Occipital lobe (tissue), 2 donors: Measurements from ENCODE around the gene FNIP2. TPM values are rescaled to one million over a fixed set of nuclear protein-coding genes. Genes with fewer than 3 reads are reported as not detected.

Experiments
- DNase-seq: peaks from one replicate; lab custom pipeline; 2025; lab: John Stamatoyannopoulos, UW
- total RNA-seq: library from RNA; depleted of rRNA; stranded (reverse); fragments of >200 nt; gene quantifications from one replicate; pipeline ENCODE4 v1.2.3, GENCODE V29; 2014

Gene FNIP2
- total RNA-seq, 1 donor from 2014 or later, result 66.6 TPM

DNA sequence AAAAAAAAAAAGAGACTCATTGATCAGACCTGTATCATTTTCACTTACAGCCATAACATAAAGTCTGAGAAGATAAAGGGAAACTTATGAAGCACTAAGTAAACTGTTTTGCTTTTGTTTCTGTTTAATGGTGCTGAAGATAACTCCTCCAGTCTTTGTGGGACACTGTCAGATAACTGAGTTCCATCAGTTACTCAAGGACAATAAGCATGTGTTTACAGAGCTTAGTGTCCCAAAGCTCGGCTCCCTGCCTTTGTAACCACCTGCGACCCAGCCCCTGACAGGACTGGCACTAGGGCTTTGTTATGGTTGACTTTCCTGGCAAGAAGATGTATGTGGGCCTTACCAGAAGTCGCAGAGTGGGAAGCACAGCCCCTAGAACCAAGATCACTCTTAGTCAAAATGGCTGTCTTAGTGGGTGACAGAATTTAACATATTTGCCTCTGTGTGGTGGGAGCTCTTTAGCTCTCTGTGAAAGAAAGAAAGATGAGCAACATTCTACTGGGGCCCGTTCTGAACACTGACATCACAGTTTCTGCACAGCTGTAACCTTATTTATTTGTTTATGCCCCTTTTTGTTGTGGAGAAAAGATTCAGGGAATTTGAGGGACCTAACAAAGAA is 68.1 kb downstream of the FNIP2 start:
- DNase-seq, result no peak

DNA sequence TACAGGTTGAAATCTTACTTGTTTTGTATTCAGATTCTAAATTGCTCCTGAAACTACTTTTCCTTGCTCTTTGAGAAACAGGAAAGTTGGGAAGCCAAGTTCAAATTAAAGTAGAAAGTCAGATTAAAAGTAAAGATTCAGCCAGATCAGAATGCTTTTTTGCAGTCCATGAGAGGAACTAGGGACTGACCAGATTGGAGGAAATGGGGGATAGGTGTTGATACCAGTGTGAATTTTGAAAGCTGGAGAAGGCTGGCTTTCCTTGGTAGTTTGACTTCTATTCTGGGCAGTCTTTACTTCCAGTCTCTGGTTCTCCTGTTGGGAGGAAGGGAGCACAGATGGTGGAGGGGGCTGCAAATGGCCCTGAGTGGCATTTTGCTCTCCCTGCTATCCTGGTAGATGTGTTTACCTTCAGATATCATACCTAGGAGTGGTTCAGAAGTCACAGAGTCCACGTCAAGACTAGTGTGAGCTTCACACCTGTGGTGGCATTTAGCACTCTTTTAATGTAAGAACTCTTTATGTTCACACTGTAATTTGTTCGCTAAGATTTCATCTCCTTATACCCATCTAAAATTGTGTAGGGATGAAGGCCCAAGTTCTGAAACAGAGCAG is 68.8 kb downstream of the FNIP2 start:
- DNase-seq, result no peak

DNA sequence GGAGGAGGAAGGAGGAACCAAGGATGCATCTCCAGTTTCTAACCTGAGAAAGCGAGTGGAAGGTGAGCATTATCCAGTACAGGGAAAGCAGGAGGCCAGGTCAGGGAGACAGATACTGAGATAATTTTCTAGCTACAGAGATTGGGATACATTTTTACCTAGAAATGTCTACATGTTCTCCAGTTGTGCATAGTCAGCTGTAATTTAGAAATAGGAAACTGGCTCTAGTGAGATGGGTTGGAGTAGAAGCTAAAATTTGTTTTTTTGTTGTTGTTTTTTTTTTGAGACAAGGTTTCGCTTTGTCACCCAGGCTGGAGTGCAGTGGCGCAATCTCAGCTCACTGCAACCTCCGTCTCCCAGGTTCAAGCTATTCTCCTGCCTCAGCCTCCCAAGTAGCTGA is 71.3 kb downstream of the FNIP2 start:
- no peak for DNase-seq

DNA sequence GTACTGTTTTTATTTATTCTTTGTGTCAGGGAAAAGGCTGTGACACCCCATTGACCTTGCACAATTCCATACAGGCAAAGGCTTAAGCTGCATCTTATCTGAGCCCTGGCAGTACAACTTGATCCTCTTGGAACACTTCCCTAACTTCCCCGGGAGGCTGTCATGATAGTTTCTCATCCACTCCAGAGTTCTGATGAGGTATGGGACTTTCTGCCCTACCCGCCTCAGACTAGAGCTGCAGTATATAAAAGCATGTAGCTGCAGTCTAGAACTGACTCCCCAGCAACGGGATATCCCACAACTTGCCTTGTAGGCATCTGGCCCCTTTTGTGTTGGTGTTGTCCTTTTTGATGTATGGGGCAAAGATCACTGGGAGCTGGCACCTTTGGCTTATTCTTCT is 72.7 kb downstream of the FNIP2 start:
- no peak for DNase-seq

DNA sequence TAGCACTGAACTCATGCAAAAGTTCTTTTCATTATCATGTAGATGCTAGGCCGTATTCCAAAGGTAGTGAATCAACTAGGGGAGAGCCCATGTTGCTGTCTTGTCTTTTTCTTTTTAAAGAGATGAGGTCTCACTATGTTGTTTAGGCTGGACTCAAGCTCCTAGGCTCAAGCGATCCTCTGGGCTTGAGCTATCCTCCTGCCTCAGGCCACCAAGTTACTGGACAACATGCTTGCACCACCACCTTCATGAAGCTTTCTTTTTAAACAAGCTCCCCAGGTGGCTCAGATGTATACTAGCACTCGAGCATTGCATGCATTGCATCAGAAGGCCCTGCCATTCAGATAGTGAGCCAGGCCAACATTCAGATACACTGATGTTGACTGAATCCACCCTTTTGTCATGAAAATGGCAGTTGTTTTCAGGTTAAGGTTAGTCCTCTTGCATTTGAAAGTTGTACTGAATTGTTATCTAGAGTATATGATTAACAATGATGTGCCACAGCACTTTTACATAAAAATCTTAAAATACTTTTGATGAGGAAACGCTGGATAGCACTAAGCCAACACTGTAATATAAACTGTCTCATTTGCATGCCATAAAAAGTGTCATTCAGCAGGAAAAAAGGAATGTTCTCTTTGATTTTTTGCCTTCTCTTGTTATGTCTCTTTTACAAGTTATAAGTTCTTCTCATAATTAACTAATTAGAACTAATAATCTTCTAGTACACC is 76.7 kb downstream of the FNIP2 start:
- no peak for DNase-seq

DNA sequence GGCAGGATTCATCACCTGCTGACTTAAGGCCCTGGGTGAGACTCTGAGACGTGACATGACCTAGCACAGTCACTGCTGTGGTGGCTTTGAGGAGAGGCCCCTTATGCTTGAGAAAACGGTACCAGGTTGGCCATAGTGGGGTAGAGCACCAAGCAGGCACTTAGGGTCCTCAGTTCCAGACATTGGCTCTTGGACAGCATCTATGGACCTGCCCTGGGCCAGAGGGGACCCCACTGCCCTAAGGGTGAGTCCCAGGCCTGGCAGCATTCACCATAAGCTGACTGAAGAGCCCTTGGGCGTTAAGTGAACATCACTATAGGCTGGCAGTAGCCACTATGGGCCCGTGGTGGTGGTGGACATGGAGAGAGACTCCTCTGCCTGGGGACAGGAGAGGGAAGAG is 78.7 kb downstream of the FNIP2 start:
- no peak for DNase-seq

DNA sequence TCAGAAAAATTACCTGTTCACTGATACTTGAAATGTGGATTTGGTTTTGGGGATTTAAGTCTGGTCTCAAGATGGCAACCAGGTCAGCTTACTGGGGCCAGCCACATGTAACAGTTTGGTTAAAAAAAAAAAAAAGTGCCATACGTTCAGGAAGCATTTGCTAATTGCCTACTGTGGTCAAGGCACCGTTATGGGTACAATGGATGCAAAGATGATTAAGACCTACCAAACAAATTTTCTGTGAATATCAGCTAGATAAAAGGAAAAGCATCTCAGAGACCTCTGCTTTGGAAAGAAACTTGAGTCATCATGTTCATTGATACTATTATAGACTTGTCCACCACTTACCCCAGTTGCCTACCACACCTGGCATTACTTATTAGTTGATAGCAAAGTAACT is 80.9 kb downstream of the FNIP2 start:
- no peak for DNase-seq

DNA sequence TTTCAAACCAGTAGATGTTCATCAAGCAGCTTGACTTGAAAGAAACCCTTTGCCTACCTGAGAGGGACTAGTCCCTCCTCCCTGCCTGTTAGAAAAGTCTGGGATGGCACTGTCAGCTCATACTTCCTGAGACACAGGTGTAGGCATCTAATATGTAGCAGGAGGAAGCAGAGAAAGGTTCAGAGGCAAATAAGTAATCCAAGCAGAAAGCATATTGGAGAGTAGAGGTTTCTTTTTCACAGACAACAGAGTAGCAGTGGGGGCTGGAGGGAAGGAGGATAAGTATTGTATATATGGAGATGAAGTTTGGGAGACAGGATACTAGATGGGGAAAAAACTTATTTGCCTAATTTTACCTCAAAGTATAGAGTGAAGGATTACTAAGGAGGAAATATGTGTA is 81.5 kb downstream of the FNIP2 start:
- no peak for DNase-seq

DNA sequence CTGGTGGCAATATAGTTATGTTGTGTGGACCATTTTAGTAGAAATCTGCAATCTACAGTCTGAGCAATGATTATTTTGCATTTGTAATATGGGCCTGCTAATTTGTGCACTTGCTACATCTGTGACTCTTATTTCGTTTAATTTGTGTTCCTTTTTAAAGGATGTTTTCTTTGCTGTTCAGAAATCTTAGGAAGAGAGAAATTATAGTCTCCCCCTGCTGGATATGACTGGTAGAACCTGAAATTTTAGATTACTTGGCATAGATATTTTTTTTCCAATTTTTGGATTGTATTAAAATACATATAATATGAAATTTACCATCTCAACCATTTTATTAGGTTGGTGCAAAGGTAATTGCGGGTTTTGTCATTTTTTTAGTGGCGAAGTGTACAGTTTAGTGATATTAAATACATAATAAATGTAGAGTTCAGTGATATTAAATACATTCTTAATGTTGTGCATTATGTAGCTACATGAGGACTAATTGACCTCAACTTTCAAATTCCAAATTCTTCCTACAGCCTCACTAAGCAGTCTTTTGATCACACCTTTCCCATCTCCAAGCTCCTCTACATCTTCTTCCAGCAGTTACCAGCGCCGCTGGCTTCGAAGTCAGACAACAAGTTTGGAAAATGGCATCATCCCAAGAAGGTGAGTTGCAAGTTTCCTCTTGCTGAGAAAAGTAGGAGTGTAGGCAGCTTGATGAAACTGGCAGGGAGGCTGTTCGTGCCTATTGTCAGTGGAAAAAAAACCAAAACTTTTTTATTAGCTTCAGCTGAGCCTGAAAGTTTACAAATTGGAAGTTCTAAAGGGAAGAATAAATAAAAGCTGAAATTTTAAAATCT is 82.2 kb downstream of the FNIP2 start:
- no peak for DNase-seq

DNA sequence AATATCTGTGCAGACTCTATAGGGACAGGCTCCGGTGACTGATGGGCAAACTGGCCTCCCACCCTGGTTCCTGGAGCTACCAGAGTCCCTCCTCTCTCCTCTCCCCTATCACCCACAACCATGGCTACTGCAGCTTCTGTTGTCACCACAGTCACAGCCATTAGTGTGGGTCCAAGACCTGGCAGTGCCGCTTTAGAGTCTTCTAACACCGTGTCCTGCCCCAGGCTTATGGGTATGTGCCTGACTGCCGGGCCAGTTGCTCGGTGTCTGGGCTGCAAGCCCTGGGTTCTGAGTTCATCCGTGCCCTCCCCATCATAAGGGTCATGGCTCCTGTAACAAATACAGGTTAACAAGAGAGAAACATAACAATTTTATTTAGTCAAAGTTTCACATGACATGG is 85.4 kb downstream of the FNIP2 start:
- DNase-seq, result no peak

DNA sequence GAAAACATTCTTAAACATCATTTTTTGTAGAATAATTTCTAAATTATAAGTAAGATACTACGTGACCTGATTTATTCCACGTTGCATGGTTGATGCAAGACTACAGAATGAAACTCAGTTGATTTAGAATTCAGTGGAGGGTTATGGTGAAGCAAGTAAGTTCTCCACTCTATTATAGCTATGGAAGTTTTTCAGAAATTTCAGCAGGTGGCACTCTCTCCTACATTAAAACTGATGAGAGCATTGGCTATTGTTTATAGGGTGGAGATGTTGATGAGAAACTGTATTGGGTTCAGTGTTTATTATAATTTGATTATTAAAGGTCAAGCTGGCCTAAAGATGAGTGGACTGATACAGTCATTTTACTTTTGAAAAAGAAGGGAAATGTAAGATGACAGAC is 88.0 kb downstream of the FNIP2 start:
- DNase-seq, result no peak

DNA sequence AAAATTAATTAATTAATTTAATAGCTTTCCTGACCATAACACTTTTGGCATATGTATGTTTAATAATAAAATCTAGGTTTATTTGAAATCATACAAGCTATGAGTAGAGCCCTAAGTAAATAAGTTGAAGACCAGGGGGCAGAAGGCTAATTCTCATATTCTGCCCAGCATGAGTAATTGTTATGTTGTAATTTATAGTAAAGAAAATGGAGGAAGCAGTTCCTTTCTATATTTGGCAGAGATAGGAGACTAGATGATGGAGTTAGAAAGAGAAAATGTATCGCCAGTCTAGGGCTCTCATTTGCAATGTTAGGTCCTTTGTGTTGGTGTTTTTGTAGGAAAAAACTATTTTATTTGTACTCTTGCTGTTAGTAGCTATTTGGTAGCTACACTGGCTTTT is 89.1 kb downstream of the FNIP2 start:
- no peak for DNase-seq

DNA sequence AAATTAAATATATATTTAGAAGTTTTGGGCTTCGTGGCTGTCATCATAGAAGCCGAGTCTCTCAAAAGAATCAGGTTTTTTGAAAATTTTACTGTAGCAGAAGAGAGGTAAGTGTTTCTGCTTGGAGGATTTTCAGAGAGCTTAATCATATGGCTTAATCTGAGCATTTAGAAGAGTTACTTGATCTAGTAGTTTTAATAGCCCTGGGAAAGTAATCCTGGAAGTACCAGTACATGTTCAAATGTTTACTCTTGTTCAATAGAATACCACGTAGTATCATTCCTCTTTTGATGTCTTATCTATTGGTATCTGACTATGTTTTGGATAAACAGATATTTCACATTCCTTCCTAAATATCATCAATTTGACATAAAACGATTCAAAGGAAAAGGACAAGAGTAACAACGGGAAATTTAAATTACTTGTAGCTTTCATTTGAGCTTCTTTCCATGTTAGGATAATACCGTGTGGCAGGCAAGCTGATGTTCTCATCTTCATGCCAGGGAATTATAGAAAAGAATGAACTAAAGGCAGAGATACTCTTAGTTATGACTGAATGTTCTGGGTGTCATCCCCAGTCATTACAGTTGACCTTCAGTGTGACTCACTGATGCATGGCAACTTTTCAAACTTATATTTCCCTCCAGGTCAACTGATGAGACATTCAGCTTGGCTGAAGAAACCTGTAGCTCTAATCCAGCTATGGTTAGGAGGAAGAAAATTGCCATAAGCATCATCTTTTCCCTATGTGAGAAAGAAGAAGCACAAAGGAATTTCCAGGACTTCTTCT is 89.8 kb downstream of the FNIP2 start:
- DNase-seq, result no peak

DNA sequence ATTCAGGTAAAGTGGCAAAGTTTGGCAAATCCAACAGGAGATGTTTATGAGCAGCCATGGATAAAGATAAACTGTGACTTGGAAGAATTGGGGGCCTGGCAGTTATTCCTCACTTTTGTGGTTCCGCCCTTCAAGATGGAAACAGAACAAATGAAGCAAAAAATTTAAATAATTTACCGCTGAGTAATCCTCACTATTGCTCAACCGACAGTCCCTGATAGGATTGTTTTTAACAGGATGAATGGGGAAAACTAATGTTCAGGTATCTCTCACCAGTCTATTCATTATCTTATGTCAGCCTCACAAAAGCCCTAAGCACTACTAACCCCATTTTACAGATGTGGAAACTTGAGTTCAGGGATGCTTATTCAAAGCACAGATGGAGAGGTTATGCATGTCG is 90.8 kb downstream of the FNIP2 start:
- no peak for DNase-seq

DNA sequence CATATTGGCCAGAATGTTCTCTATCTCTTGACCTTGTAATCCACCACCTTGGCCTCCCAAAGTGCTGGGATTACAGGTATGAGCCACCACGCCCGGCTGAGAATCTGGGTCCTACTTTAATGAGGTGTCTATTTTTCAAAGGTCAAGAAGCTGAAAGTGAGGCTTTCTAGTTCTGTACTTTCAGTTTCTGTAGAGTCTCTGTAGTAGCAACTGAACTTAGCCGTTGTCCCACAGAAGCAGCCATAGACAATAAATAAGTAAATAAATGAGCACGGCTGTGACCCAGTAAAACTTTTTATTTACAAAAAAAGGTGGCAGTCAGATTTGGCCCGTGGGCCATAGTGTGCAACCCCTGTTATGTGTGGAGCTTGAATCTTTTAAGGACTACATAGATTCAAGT is 92.0 kb downstream of the FNIP2 start:
- no peak for DNase-seq

DNA sequence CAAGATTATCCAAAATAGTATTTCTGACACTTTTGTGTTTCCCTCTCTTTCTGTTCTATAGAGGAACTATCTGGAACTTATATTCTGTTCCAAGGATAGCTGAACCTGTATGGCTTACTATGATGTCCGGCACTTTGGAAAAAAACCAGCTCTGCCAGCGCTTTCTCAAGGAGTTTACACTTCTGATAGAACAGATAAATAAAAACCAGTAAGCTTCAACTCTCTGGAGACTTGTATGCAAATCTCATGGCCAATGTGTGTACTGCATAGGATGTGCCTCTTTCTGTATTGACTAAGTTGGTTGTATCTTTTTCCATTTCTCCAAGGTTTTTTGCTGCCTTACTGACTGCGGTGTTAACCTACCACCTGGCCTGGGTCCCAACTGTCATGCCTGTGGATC is 92.5 kb downstream of the FNIP2 start:
- no peak for DNase-seq

DNA sequence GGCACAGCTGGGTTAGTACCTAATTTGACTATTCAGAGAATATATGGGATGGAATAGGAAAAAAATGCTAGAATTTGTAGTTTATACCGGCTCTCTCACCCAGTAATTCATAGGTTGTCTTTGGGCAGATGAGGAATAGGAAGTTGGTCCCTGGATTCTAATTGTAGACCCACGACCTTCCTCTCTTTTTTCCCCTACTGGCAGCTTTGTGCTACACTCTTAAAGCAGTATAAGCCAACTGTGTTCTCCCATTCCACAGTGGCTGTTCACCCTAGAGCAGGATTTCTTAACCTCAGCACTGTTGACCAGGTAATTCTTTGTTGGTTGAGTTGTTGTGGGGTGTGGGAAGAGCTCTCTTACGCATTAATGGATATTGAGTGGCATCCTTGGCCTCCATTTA is 92.9 kb downstream of the FNIP2 start:
- no peak for DNase-seq

DNA sequence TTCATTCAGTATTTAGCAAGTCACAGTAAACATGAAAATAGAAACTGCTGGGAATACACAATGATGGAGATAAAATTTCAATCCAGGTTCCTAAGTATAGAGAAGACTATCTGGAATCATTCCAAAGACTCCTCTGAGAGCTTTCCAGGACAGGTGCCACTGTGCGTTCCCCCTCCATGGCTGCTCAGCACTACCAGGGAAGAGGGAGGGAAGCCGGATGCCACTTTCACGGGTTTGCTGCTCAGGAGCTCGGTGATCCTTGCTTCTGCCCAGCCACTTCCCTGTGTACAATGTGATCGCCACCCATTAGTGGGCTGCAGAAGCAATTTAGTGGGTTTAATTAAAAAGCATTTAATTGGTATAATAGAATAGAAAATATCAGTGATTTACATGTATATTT is 94.5 kb downstream of the FNIP2 start:
- DNase-seq, result no peak

DNA sequence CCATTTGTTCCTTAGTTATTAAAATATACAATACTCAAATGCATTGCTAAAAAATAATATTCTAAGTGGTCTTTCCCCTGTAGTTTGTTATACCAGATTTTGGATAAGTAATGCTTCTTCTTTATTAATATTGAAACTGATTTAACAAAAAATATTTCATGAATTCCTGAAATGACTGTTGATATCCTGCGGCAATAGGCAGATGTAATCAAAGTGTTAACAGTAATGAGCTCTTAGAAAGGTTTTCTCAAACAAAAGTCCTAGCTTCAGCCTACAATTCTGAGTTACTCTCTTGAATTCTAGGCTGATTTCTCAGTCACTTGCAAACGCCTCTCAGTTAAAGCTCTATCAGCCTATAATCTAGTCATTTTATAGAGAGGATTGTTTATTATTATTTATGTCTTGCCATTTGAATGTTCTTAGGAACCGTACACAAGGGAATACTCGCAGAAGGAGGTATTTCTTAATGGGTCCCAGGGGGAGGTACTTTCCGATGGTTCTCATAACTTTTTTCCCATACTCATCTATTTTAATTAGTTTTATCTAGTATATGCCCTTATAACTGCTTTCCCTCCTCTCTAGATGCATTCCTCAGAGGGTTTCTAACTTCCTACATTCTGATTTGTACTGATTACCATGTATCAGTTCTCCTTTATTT is 96.8 kb downstream of the FNIP2 start:
- DNase-seq, result no peak

DNA sequence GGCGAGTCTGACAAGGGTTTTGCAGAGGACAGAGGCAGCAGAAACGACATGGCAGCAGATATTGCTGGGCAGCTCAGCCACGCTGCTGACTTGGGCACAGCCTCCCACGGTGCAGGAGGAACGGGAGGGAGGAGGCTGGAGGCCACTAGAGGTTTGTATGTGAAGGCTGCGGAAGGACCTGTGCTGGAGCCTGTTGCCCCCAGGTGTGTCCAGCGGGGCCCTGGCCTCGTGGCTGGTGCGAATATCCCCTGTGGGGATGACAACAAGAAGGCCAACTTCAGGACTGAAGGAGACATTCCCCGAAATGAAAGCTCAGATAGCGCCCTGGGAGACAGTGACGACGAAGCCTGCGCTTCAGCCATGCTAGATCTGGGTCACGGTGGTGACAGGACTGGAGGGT is 100.2 kb downstream of the FNIP2 start:
- no peak for DNase-seq

DNA sequence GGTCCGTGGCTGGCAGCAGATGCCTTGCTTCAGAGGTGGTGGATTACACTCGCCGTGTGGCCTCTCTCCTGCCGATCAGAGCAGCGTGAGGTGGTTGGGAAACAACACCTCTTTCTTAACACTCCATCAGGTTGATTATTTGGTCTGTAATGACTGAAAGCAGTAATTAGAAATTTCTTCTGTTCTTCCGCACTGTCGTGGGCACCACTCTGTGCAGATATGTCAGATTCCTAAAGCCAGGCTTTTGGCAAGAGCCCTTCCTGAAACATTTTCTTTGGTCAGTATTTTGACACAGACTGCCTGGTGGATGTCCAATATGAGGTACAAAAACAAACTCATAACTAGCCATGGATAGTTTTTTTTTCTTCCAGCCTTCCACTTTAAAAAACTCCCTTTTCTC is 100.9 kb downstream of the FNIP2 start:
- DNase-seq, result no peak
